HL-60 (cell line): ENCODE measurements around the gene ARHGAP25.

ENCODE experiments used
- DNase-seq, 2 experiments: peaks; one replicate each; pipeline ENCODE4 v3.0.0-alpha.2; 2010 to 2020; ENCODE audit warnings: low read depth in 1 of 2, low spot score in 1 of 2
- H3K27ac ChIP-seq: fragments of 250-450 bp; sonication (Bioruptor Pico); replicated peaks from 2 replicates; pipeline ENCODE4 v1.5.1; 2020; ENCODE audit warnings: mild to moderate bottlenecking, moderate library complexity
- H3K27me3 ChIP-seq: fragments of 250-450 bp; sonication (Bioruptor Pico); 2 replicates; pipeline ENCODE4 v1.5.1; 2021; ENCODE audit warnings: mild to moderate bottlenecking, moderate library complexity; ENCODE audit not compliant: insufficient read depth, poor library complexity, severe bottlenecking
- H3K4me3 ChIP-seq: replicated peaks from 2 replicates; pipeline ENCODE4 v1.5.1; 2011; ENCODE audit warnings: mild to moderate bottlenecking, control low read depth, low read length; ENCODE audit not compliant: insufficient read depth
- GABPA ChIP-seq: IDR thresholded peaks from 2 replicates; pipeline ENCODE4 v1.6.1; 2012; ENCODE audit warnings: low read depth
- SPI1 ChIP-seq: IDR thresholded peaks from 2 replicates; pipeline ENCODE4 v1.6.1; 2012; ENCODE audit warnings: low read depth, mild to moderate bottlenecking, borderline replicate concordance
- TF ChIP-seq, protein P1 (sequence below): IDR thresholded peaks from one replicate; pipeline ENCODE4 v1.5.1; 2011; ENCODE audit warnings: low read length, control low read depth, inconsistent platforms; ENCODE audit not compliant: insufficient read depth
- TF ChIP-seq, protein P2 (sequence below): IDR thresholded peaks from 2 replicates; pipeline ENCODE4 v1.6.1; 2012; ENCODE audit warnings: low read depth; ENCODE audit not compliant: insufficient replicate concordance

Gene ARHGAP25

DNA sequence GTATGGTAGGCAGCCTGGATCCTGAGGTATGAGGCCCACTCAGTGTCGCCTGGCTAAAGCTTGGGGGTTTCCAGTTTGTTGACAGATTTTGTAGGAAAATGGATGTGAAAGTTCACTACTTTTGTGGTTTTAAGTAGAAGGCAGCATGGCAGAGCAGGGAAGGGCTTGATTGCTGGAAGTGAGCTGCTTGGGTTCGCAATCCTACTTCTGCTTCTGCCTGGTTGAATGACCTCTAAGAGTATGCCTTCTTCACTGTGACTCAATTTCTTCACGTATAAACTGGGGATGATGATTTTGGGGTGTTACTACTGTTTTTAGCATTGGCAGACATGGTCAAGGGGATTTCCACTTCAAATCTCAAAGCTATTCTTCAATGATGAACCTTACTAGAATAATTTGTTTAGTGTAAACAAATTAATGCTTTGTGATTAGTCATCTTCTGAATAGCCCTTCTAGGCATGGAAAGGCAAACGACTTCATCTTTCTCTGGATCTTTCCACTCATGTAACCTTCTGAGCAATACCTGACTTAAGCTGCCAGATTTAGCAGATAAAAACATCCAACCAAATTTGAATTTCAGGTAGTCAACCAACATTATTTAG, 123.3 kb downstream of the ARHGAP25 start:
- peak; percentile 6; the same call in 1 of the 2 replicates for TF ChIP-seq SPI1
- TF ChIP-seq, protein P1, sequence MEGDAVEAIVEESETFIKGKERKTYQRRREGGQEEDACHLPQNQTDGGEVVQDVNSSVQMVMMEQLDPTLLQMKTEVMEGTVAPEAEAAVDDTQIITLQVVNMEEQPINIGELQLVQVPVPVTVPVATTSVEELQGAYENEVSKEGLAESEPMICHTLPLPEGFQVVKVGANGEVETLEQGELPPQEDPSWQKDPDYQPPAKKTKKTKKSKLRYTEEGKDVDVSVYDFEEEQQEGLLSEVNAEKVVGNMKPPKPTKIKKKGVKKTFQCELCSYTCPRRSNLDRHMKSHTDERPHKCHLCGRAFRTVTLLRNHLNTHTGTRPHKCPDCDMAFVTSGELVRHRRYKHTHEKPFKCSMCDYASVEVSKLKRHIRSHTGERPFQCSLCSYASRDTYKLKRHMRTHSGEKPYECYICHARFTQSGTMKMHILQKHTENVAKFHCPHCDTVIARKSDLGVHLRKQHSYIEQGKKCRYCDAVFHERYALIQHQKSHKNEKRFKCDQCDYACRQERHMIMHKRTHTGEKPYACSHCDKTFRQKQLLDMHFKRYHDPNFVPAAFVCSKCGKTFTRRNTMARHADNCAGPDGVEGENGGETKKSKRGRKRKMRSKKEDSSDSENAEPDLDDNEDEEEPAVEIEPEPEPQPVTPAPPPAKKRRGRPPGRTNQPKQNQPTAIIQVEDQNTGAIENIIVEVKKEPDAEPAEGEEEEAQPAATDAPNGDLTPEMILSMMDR, result no peak
- TF ChIP-seq, protein P2, sequence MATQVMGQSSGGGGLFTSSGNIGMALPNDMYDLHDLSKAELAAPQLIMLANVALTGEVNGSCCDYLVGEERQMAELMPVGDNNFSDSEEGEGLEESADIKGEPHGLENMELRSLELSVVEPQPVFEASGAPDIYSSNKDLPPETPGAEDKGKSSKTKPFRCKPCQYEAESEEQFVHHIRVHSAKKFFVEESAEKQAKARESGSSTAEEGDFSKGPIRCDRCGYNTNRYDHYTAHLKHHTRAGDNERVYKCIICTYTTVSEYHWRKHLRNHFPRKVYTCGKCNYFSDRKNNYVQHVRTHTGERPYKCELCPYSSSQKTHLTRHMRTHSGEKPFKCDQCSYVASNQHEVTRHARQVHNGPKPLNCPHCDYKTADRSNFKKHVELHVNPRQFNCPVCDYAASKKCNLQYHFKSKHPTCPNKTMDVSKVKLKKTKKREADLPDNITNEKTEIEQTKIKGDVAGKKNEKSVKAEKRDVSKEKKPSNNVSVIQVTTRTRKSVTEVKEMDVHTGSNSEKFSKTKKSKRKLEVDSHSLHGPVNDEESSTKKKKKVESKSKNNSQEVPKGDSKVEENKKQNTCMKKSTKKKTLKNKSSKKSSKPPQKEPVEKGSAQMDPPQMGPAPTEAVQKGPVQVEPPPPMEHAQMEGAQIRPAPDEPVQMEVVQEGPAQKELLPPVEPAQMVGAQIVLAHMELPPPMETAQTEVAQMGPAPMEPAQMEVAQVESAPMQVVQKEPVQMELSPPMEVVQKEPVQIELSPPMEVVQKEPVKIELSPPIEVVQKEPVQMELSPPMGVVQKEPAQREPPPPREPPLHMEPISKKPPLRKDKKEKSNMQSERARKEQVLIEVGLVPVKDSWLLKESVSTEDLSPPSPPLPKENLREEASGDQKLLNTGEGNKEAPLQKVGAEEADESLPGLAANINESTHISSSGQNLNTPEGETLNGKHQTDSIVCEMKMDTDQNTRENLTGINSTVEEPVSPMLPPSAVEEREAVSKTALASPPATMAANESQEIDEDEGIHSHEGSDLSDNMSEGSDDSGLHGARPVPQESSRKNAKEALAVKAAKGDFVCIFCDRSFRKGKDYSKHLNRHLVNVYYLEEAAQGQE, result no peak
- Histone ChIP-seq H3K27me3 (no peaks in the 10 kb centered on the region), H3K27ac (no peak overlapping the region), H3K4me3 (no peak overlapping the region)
- DNase-seq, result peak in 1 of 2 experiments; percentile 51

DNA sequence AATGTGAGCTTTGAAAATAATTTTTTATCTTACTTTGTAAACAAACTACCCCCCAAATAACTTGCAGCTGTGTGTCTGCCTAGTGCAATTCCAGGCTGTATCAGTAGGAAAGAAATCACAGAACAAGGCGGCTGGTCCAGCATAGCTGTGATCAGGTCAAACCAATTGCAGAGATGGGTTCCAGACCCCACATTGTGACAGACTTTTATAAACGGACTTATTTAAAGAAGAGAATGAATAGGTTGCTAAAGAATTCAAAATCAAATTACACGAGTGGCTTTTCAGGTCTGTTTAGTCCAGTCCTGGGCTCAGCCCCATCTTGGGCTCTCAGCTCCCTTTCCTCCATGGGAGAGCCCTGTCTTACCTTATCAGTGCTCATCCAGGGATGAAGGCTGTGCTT, 125.5 kb downstream of the ARHGAP25 start:
- Histone ChIP-seq H3K4me3 (no peak overlapping the region), H3K27ac (no peak overlapping the region), H3K27me3 (no peaks in the 10 kb centered on the region)
- DNase-seq, result no peak
- TF ChIP-seq, protein P2, result no peak

DNA sequence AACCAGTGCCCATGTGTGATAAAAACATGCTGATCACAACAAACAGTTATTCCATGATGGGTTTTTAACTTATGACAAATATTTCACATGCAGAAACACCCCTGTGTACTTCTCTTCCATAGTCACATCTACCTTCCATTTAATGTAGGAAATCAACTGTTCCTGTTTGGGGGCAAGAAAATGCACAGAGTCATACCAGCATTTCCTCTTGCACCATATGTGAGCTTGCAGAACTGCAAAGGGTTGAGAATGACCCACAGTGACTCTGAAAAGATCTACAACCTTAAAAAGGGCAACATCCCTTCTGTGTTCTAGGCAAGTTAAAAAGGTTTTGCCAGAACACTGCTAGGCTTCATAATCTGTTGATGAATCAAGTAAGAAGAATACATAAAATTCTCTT, 126.7 kb downstream of the ARHGAP25 start:
- H3K4me3 ChIP-seq, result no peak overlapping the region
- TF ChIP-seq GABPA, result no peak
- TF ChIP-seq, protein P1, result no peak
- peak; percentile 52; the same call in 1 of the 2 replicates for TF ChIP-seq SPI1
- peak in 1 of 2 experiments; percentile 75 for DNase-seq
- peak overlapping the region; percentile 25 for H3K27ac ChIP-seq
- H3K27me3 ChIP-seq, result no peaks in the 10 kb centered on the region

DNA sequence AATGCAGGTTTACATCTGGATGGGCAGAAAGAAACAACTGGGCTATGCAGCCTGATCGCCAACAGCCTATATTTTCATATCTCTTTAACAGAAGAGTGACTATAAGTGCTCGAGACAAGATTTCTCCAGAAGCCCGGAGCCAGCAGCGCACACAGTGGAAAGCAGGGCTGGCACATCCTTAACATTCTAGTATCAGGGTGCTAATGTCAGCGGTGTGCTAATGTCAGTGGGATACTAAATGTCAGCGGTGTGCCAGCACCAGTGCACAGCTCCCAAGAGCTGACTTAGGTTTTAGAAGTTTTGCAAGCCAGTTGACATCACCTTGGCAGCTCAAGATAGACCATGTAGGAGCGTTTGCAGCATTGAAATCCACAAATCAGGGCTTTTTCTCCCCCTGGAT, 128.3 kb downstream of the ARHGAP25 start:
- H3K27me3 ChIP-seq, result no peaks in the 10 kb centered on the region
- no peak for DNase-seq
- no peak overlapping the region for H3K27ac ChIP-seq
- H3K4me3 ChIP-seq, result no peak overlapping the region
- TF ChIP-seq SPI1, result no peak
- TF ChIP-seq, protein P1, result no peak
- TF ChIP-seq, protein P2, result no peak
